ENCODE data around the gene RFX3. TPM values are rescaled to one million over a fixed set of nuclear protein-coding genes. Genes with fewer than 3 reads are reported as not detected.

The RFX3 gene
- total RNA-seq, 1 experiment from 2014 or later, result 5.7 TPM

GRCh38 chr9:3441197-3441816 is 84.5 kb downstream of the RFX3 start:
- peak; percentile 8 for DNase-seq (ENCODE audit: low read depth, low spot score)
- CTCF ChIA-PET, result interaction anchor here (0.7 to 0.9 kb wide), 2 partner anchors 110 to 200 kb away, joined by 3 to 6 read pairs; no protein-coding TSS in a partner anchor
- TF ChIP-seq TCF7L2 (IDR thresholded peaks at IDR 0.05; ENCODE audit: low read depth, low read length) (no peak), CTCF (IDR thresholded peaks at IDR 0.05) (peak; percentile 39; the same call in 1 of the 2 replicates), REST (IDR thresholded peaks at IDR 0.05; ENCODE audit: insufficient read depth in 1 of 2, low read depth in 2 of 2, low read length in 1 of 2) (no peak)
- H3K4me1 ChIP-seq (ENCODE audit: control insufficient read depth, insufficient read depth, low read length), result no peaks in the 10 kb centered on the region
- H3K27ac ChIP-seq (ENCODE audit: low read length), result no peak overlapping the region
- no TSS peak for BruUV-seq (replicated peaks)
- no peak for ATAC-seq
- POLR2A ChIA-PET, result no interaction called here
- in situ Hi-C loops (cut with HindIII; ENCODE audit: low pct_unique_long_range_greater_than_20kb, low sequenced_read_pairs) (no loop called here), intact Hi-C loops (cut with micrococcal nuclease; ENCODE audit: unreplicated experiment) (no loop called here)
- H3K9me3 ChIP-seq (ENCODE audit: control insufficient read depth, insufficient read depth, low read depth, low read length), result no peaks in the 10 kb centered on the region
- H3K36me3 ChIP-seq (ENCODE audit: control insufficient read depth, insufficient read depth, low read length), result no peaks in the 10 kb centered on the region
- H3K4me3 ChIP-seq (ENCODE audit: low read depth in 2 of 2, low read length in 2 of 2), result no peak overlapping the region
- no peaks in the 10 kb centered on the region for H3K27me3 ChIP-seq (ENCODE audit: control insufficient read depth, insufficient read depth, low read length)

- intact Hi-C loops (cut with micrococcal nuclease; ENCODE audit: unreplicated experiment), result no loop called here
- TF ChIP-seq SIN3A (IDR thresholded peaks at IDR 0.05; ENCODE audit: borderline replicate concordance, insufficient read depth, low read depth, low read length) (no peak), REST (IDR thresholded peaks at IDR 0.05; ENCODE audit: insufficient read depth in 1 of 2, low read depth in 2 of 2, low read length in 1 of 2) (no peak), POLR2AphosphoS5 (IDR thresholded peaks at IDR 0.05; ENCODE audit: low read depth, low read length) (no peak), CTCF (IDR thresholded peaks at IDR 0.05) (no peak), TCF7L2 (IDR thresholded peaks at IDR 0.05; ENCODE audit: low read depth, low read length) (no peak)
- Histone ChIP-seq H3K4me1 (ENCODE audit: control insufficient read depth, insufficient read depth, low read length) (no peaks in the 10 kb centered on the region), H3K4me3 (ENCODE audit: low read depth in 2 of 2, low read length in 2 of 2) (no peak overlapping the region), H3K36me3 (ENCODE audit: control insufficient read depth, insufficient read depth, low read length) (no peaks in the 10 kb centered on the region), H3K9me3 (ENCODE audit: control insufficient read depth, insufficient read depth, low read depth, low read length) (no peaks in the 10 kb centered on the region), H3K27ac (ENCODE audit: low read length) (no peak overlapping the region), H3K27me3 (ENCODE audit: control insufficient read depth, insufficient read depth, low read length) (no peaks in the 10 kb centered on the region)
- BruUV-seq (replicated peaks), result no TSS peak
- in situ Hi-C loops (cut with HindIII; ENCODE audit: low pct_unique_long_range_greater_than_20kb, low sequenced_read_pairs), result no loop called here
- no peak for DNase-seq (ENCODE audit: low read depth, low spot score)
- ChIA-PET CTCF (no interaction called here), POLR2A (no interaction called here)
- ATAC-seq, result no peak
Measured at GRCh38 chr9:3436629-3437420, 89.0 kb downstream of the RFX3 start.

Measured in Panc1 (cell line).